H1 (cell line): ENCODE measurements around the gene AP5M1. TPM values are rescaled to one million over a fixed set of nuclear protein-coding genes. Genes with fewer than 3 reads are reported as not detected.

Experiments used
- CHD7 ChIP-seq: fragments of 300-600 bp; sonication (generic); IDR thresholded peaks from 2 replicates; pipeline ENCODE4 v1.7.1; 2012; ENCODE audit warnings: low read length, moderate library complexity, mild to moderate bottlenecking, inconsistent platforms; ENCODE audit not compliant: insufficient replicate concordance
- CREB1 ChIP-seq: IDR thresholded peaks from 2 replicates; pipeline ENCODE4 v1.6.1; 2012; ENCODE audit warnings: inconsistent platforms
- polyA plus RNA-seq, 7 experiments: library from polyadenylated mRNA; depleted of rRNA in 3 of 7; stranded (reverse) in 5 of 7; unstranded in 2 of 7; fragments of >200 nt in 5 of 7; fragments of 200-250 nt in 2 of 7; gene quantifications; 1 replicate in 5 of 7; 2 replicates in 1 of 7; 4 replicates in 1 of 7; pipeline versions ENCODE4 v1.2.1 to v1.2.3, GENCODE V29; 2011 to 2013; ENCODE audit warnings: missing spikeins in 2 of 7, mixed read lengths in 2 of 7
- total RNA-seq: library from RNA; stranded (reverse); fragmentation: NEBNext Ultra II Directional; extraction: Animal tissue kit (Norgen Biotek cat#: 25700); gene quantifications from 2 replicates; pipeline ENCODE4 v1.2.1, GENCODE V29; 2021

The AP5M1 gene
- total and polyA plus RNA-seq, 2 of the 8 experiments (the other 6 are each of a cell fraction or from before 2014, with no cell fraction given): 20.9 to 51.9 TPM

DNA sequence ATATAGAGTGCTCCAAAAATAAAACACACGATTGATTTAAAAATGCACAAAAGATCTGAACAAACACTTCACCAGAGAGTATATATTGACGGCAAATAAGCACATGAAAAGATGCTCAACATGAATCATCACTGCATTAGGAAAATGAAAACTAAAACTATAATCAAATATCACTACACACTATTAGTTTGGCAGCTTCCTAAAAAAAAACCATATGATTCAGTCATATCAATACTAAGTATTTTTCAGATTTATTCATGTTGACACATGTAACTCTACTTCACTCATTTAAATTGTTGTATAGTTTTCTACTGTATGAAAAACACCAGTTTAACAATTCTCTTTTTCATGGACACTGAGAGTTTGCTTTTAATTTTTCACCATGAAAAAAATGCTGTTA lies 41.7 kb upstream of the AP5M1 start (continued):
- TF ChIP-seq CHD7: no peak
- no peak for TF ChIP-seq CREB1
